ENCODE data around the gene PPP1R1B.

DNA sequence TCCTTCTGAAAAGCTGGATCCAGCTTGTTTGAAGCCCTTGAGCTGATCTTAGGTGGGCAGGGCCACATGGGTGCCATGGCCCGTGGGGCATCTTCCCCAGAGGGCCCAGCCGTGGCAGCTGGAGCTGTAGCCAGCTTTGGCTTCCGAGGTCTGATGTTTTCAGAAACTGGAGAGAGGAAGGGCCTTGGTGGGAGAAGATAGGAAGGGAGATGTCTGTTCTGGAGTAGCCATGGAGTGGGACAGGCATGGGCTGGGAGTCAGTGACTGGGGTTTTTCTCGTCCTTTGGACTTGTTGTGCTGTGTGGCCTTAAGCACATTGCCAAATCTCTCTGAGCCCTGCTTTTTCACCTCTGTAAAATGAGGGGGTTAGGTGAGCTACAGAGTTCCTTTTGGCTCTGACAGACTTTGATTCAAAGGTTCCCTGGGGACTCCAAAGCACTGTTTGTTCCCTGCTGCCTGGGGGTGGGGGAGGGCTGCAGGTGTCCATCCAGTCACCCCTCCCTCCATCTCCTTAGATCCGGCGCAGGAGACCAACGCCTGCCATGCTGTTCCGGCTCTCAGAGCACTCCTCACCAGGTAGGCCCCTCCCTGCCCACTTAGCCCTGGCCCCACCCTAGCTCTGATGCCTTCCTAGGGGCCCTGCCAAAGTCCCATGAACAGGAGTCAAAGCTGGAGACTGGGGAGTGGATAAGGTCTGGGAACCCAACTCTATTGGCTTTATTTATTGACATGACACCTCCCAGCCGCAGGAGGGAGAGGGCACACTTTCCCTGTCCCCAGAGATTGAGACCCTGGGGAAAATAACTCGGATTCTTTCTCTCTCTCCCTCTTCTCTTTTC lies 2.1 kb downstream of the PPP1R1B start:
- TF ChIP-seq CTCF (IDR thresholded peaks at IDR 0.05; ENCODE audit: insufficient read depth, low read length, poor library complexity, severe bottlenecking) (no peak), EZH2phosphoT487 (conservative IDR thresholded peaks at IDR 0.05; ENCODE audit: low read length) (no peak)
